ENCODE measurements around the gene FSTL5. TPM values are rescaled to one million over a fixed set of nuclear protein-coding genes. Genes with fewer than 3 reads are reported as not detected.

Gene FSTL5
- total RNA-seq, 1 donor from 2014 or later = 0.08 TPM

GRCh38 chr4:161936625-161937550 is 226.9 kb downstream of the FSTL5 start:
- Mint-ChIP-seq H3K36me3 (ENCODE audit: low read depth, unreplicated experiment) (no peaks in the 10 kb centered on the region), H3K4me1 (ENCODE audit: unreplicated experiment) (no peaks in the 10 kb centered on the region), H3K27me3 (ENCODE audit: unreplicated experiment) (no peaks in the 10 kb centered on the region), H3K27ac (ENCODE audit: unreplicated experiment) (no peak overlapping the region), H3K4me3 (ENCODE audit: unreplicated experiment) (no peak overlapping the region), H3K9me3 (ENCODE audit: unreplicated experiment) (no peaks in the 10 kb centered on the region)
- TF ChIP-seq, protein P1, sequence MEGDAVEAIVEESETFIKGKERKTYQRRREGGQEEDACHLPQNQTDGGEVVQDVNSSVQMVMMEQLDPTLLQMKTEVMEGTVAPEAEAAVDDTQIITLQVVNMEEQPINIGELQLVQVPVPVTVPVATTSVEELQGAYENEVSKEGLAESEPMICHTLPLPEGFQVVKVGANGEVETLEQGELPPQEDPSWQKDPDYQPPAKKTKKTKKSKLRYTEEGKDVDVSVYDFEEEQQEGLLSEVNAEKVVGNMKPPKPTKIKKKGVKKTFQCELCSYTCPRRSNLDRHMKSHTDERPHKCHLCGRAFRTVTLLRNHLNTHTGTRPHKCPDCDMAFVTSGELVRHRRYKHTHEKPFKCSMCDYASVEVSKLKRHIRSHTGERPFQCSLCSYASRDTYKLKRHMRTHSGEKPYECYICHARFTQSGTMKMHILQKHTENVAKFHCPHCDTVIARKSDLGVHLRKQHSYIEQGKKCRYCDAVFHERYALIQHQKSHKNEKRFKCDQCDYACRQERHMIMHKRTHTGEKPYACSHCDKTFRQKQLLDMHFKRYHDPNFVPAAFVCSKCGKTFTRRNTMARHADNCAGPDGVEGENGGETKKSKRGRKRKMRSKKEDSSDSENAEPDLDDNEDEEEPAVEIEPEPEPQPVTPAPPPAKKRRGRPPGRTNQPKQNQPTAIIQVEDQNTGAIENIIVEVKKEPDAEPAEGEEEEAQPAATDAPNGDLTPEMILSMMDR (IDR thresholded peaks at IDR 0.05; ENCODE audit: unreplicated experiment) = no peak
- DNase-seq (ENCODE audit: low spot score) = no peak

GRCh38 chr4:161931089-161931488 is 232.7 kb downstream of the FSTL5 start:
- Mint-ChIP-seq H3K4me1 (ENCODE audit: unreplicated experiment) (no peaks in the 10 kb centered on the region), H3K36me3 (ENCODE audit: low read depth, unreplicated experiment) (no peaks in the 10 kb centered on the region), H3K9me3 (ENCODE audit: unreplicated experiment) (no peaks in the 10 kb centered on the region), H3K27ac (ENCODE audit: unreplicated experiment) (no peak overlapping the region), H3K4me3 (ENCODE audit: unreplicated experiment) (no peak overlapping the region), H3K27me3 (ENCODE audit: unreplicated experiment) (no peaks in the 10 kb centered on the region)
- TF ChIP-seq, protein P1 (IDR thresholded peaks at IDR 0.05; ENCODE audit: unreplicated experiment) = no peak
- no peak for DNase-seq (ENCODE audit: low spot score)

- Mint-ChIP-seq H3K27me3 (ENCODE audit: unreplicated experiment) (no peaks in the 10 kb centered on the region), H3K27ac (ENCODE audit: unreplicated experiment) (no peak overlapping the region), H3K36me3 (ENCODE audit: low read depth, unreplicated experiment) (no peaks in the 10 kb centered on the region), H3K4me1 (ENCODE audit: unreplicated experiment) (no peaks in the 10 kb centered on the region), H3K9me3 (ENCODE audit: unreplicated experiment) (no peaks in the 10 kb centered on the region), H3K4me3 (ENCODE audit: unreplicated experiment) (no peak overlapping the region)
- TF ChIP-seq, protein P1 (IDR thresholded peaks at IDR 0.05; ENCODE audit: unreplicated experiment) = no peak
- DNase-seq (ENCODE audit: low spot score) = no peak
These were observed 233.8 kb downstream of the FSTL5 start for GRCh38 chr4:161929956-161930355.

DNA sequence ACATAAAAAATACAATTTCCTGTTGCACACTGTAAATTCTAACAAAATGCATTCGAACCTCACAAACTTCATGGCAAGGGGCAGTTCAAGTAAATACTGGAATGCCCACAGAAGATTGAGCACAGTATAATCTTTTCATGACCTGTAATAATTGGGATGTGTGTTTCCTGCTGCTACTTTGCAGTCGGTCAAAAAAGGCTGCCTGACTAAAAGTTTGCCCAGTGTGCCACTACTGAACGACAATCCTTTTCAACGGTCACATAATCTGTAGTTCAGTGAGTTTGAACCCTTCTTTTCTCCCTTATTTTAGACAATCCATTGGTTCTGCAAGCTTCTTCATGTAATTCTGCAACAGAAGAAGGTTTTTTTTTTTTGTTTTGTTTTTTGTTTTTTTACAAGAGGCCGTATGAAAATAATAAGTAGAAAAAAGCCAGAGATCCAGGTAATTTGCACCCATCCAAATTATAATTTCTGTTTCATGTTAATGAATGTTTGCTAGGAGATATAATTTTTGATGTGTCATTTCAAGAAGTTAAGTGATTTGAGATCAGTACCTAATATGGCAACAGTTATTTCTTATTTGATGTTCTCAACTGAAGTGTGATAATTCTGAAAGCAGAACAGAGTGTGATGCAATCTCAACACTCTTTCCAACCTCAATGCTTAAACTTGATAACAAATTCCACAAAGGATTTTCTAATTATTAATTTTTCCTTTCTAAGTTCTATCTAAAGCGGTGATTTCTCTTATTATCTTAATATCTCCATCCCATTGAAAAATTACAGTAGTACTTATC is 237.6 kb downstream of the FSTL5 start:
- no peak for DNase-seq (ENCODE audit: low spot score)
- no peaks in the 10 kb centered on the region for H3K36me3 Mint-ChIP-seq (ENCODE audit: low read depth, unreplicated experiment)
- no peaks in the 10 kb centered on the region for H3K27me3 Mint-ChIP-seq (ENCODE audit: unreplicated experiment)
- H3K27ac Mint-ChIP-seq (ENCODE audit: unreplicated experiment) = no peak overlapping the region
- TF ChIP-seq, protein P1 (IDR thresholded peaks at IDR 0.05; ENCODE audit: unreplicated experiment) = no peak
- no peak overlapping the region for H3K4me3 Mint-ChIP-seq (ENCODE audit: unreplicated experiment)
- no peaks in the 10 kb centered on the region for H3K4me1 Mint-ChIP-seq (ENCODE audit: unreplicated experiment)
- H3K9me3 Mint-ChIP-seq (ENCODE audit: unreplicated experiment) = no peaks in the 10 kb centered on the region
